Measurements from ENCODE around the gene ROCK2. TPM values are rescaled to one million over a fixed set of nuclear protein-coding genes. Genes with fewer than 3 reads are reported as not detected.

Gene ROCK2
- total and polyA plus RNA-seq, 2 of the 8 experiments (the other 6 are each of a cell fraction or from before 2014, with no cell fraction given) = 2.7 to 29.0 TPM

GRCh38 chr2:11279398-11279797 is 65.0 kb downstream of the ROCK2 start:
- Histone ChIP-seq H3K79me1 (ENCODE audit: low read depth, low read length) (no peaks in the 10 kb centered on the region), H2BK15ac (ENCODE audit: low read length) (no peak overlapping the region), H2BK5ac (ENCODE audit: low read depth, low read length) (no peak overlapping the region), H4K20me1 (replicated peaks in 1 of 2; ENCODE audit: control insufficient read depth in 1 of 2, insufficient read depth in 2 of 2, low read length in 2 of 2) (no peaks in the 10 kb centered on the region), H2AK5ac (ENCODE audit: low read depth, low read length) (no peak overlapping the region), H3K79me2 (ENCODE audit: control insufficient read depth in 1 of 2, insufficient read depth in 2 of 2, low read length in 2 of 2) (peaks cover 0 to 8% of the 10 kb centered on the region in 2 experiments; a peak in 1 of 4 replicates), H3K4me2 (ENCODE audit: insufficient read depth in 1 of 2, low read depth in 2 of 2, low read length in 2 of 2) (no peak overlapping the region), H2BK120ac (replicated peaks; ENCODE audit: low read depth, low read length) (no peak overlapping the region), H3K27me3 (replicated peaks in 1 of 4; ENCODE audit: control insufficient read depth in 3 of 4, extremely low read depth in 1 of 4, insufficient read depth in 3 of 4, low read length in 3 of 4) (no peaks in the 10 kb centered on the region), H3K23me2 (ENCODE audit: low read depth, low read length) (no peaks in the 10 kb centered on the region), H4K91ac (replicated peaks; ENCODE audit: insufficient read length, low read length) (no peak overlapping the region), H2AFZ (ENCODE audit: low read length) (no peak overlapping the region), H3K23ac (ENCODE audit: insufficient read length) (no peak overlapping the region), H3K56ac (replicated peaks; ENCODE audit: insufficient read length, low read depth, low read length) (no peak overlapping the region), H2BK12ac (ENCODE audit: low read depth, low read length) (no peak overlapping the region), H3K9ac (replicated peaks in 1 of 4; ENCODE audit: extremely low read depth in 1 of 4, low read depth in 3 of 4, low read length in 3 of 4) (no peak overlapping the region), H2BK20ac (ENCODE audit: low read length) (no peak overlapping the region), H3K4ac (replicated peaks; ENCODE audit: insufficient read length, low read depth, low read length) (no peak overlapping the region), H3K4me1 (replicated peaks in 1 of 4; ENCODE audit: control insufficient read depth in 3 of 4, insufficient read depth in 4 of 4, low read length in 3 of 4) (no peaks in the 10 kb centered on the region), H3K9me3 (ENCODE audit: insufficient read depth in 2 of 2, low read depth in 1 of 2, low read length in 1 of 2) (peaks cover 3 to 7% of the 10 kb centered on the region in 2 experiments; a peak in 2 of 4 replicates), H3K18ac (ENCODE audit: extremely low read depth, low read length) (no peak overlapping the region), H3K14ac (ENCODE audit: insufficient read length) (no peak overlapping the region), H3K27ac (ENCODE audit: low read depth, low read length) (no peak overlapping the region), H4K8ac (ENCODE audit: extremely low read depth, insufficient read depth, low read length) (no peak overlapping the region), H3K4me3 (ENCODE audit: extremely low read depth in 1 of 4, insufficient read depth in 2 of 4, low read depth in 3 of 4, low read length in 4 of 4) (no peak overlapping the region), H3K36me3 (ENCODE audit: control insufficient read depth in 2 of 4, insufficient read depth in 4 of 4, low read length in 3 of 4) (peaks cover 0 to 8% (median 6%) of the 10 kb centered on the region in 4 experiments; a peak in 5 of 8 replicates), H4K5ac (ENCODE audit: insufficient read length, low read depth, low read length) (no peak overlapping the region)
- no peak for DNase-seq (ENCODE audit: low read depth in 1 of 2, low spot score in 2 of 2)
- TF ChIP-seq CTBP2 (IDR thresholded peaks at IDR 0.05; ENCODE audit: borderline replicate concordance, insufficient read depth, insufficient read length, low read length) (no peak), KDM1A (IDR thresholded peaks at IDR 0.05; ENCODE audit: borderline replicate concordance, low read length) (no peak), MAX (IDR thresholded peaks at IDR 0.05) (no peak)
- ChIA-PET POLR2A (ENCODE audit: partially characterized antibody) (no interaction called here), CTCF (ENCODE audit: partially characterized antibody) (interaction anchor here (0.6 kb wide), 1 partner anchor 477 kb away, joined by 3 read pairs; no protein-coding TSS in a partner anchor)
- 70% methylated on average over 4 of the region's 4 CpGs; no CpG with 5 or more reads in 1 of the 2 experiments for WGBS, 2 experiments (ENCODE audit: extremely low coverage in 1 of 2, insufficient coverage in 1 of 2, insufficient read length in 1 of 2, insufficient replicate concordance in 2 of 2, low coverage in 1 of 2, low lambda C conversion rate in 2 of 2, missing lambda C conversion rate in 1 of 2)
- no peak for FAIRE-seq

Measured in H1 (cell line).